HUES48 (cell line): ENCODE data around the gene PIGM.

Experiments
- H3K27ac ChIP-seq: one replicate; pipeline ENCODE4 v1.7.0; 2013; ENCODE audit warnings: low read depth, low read length, inconsistent platforms
- H3K27me3 ChIP-seq: 2 replicates; pipeline ENCODE4 v1.6.1; 2013; ENCODE audit warnings: mild to moderate bottlenecking, low read length; ENCODE audit not compliant: control insufficient read depth, insufficient read depth
- H3K36me3 ChIP-seq: 2 replicates; pipeline ENCODE4 v1.6.1; 2013; ENCODE audit warnings: low read length; ENCODE audit not compliant: control insufficient read depth, insufficient read depth
- H3K4me1 ChIP-seq: 2 replicates; pipeline ENCODE4 v1.6.1; 2013; ENCODE audit warnings: mild to moderate bottlenecking, low read length; ENCODE audit not compliant: control insufficient read depth, insufficient read depth
- H3K4me3 ChIP-seq: 2 replicates; pipeline ENCODE4 v1.5.1; 2013; ENCODE audit warnings: mild to moderate bottlenecking, low read depth, low read length
- H3K9ac ChIP-seq: 2 replicates; pipeline ENCODE4 v1.6.1; 2013; ENCODE audit warnings: mild to moderate bottlenecking, low read depth, low read length, moderate library complexity
- H3K9me3 ChIP-seq: 2 replicates; pipeline ENCODE4 v1.6.1; 2013; ENCODE audit warnings: low read length; ENCODE audit not compliant: control insufficient read depth, insufficient read depth

The PIGM gene

DNA sequence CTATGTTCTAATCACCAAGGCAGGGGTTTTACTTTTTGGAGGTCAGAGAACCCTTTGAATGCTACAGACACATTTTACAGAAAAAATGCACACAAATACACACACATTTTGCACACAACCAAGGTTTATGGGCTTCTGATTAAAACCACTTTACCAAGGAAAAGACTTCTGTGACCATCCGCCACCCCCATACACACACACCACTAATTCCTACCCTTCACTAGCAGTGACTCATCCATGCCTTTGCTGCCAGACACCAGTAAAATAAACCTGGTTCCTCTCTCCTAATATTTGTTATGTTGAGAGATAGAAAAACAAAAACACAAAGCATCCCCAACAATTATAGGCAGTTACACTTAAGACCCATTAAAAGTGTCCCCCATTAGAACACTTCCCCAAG, 12.9 kb downstream of the PIGM start:
- H3K9ac ChIP-seq = no peak overlapping the region
- H3K4me3 ChIP-seq = no peak overlapping the region
- no peaks in the 10 kb centered on the region for H3K4me1 ChIP-seq
- no peaks in the 10 kb centered on the region for H3K9me3 ChIP-seq
- no peaks in the 10 kb centered on the region for H3K36me3 ChIP-seq
- H3K27me3 ChIP-seq = no peaks in the 10 kb centered on the region
- peak overlapping the region; percentile 18 for H3K27ac ChIP-seq

DNA sequence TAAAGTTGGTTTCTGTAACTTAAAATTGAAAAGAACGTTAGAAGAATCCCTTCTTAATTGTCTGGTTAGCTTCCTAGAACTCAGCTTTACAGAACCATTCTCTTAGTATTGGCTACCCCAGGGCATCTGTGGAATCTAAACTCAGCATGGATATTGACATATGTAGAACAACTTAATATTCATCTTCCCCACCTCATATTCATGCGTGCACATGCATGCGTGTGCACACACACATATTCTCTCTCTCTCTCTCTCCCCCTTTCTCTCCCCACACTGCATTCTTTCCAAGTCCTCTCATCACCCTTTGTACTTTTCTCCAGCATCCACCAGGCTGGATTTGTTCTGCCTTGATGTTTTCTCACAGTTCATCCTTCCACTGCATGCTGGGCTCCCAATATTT, 13.4 kb downstream of the PIGM start:
- H3K4me3 ChIP-seq = no peak overlapping the region
- no peaks in the 10 kb centered on the region for H3K4me1 ChIP-seq
- H3K27ac ChIP-seq = no peak overlapping the region
- H3K9ac ChIP-seq = no peak overlapping the region
- H3K9me3 ChIP-seq = no peaks in the 10 kb centered on the region
- H3K27me3 ChIP-seq = no peaks in the 10 kb centered on the region
- no peaks in the 10 kb centered on the region for H3K36me3 ChIP-seq

DNA sequence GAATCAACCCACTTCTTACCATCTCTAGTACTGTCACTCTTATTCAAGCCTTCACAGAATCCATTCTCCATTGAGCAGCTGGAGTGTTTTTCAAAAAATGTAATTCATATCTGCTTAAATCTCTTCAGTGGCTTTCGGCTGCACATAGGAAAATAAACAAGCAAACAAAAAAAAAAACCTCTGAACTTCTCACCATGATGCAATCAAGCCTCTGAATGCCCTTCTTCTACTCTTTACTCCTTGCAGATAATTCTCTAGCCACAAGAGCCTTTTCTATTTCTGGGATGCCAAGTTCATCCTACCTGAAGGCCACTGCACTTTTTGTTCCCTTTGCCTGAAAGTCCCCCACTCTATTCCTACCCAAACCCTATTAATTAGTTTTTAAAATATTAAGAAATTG, 14.2 kb downstream of the PIGM start:
- Histone ChIP-seq H3K9ac (no peak overlapping the region), H3K27ac (no peak overlapping the region), H3K27me3 (no peaks in the 10 kb centered on the region), H3K4me3 (no peak overlapping the region), H3K36me3 (no peaks in the 10 kb centered on the region), H3K4me1 (no peaks in the 10 kb centered on the region), H3K9me3 (no peaks in the 10 kb centered on the region)

DNA sequence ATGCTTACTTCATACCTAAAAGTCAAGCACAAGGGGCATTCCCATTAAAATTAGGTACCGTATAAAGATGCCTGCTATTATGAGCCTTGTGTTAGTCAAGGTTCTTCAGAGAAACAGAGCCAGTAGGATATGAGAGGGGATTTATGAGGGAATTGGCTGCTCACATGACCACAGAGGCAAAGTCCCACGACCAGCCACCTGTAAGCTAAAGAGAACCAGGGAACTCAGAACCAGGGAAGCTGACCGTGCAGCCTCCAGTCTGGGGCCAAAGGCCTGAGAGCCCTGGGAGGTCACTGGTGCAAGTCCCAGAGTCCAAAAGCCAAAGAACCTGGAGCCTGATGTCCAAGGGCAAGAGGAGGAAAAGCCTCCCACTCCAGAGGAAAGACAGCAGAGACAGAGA, 20.0 kb downstream of the PIGM start:
- Histone ChIP-seq H3K27me3 (no peaks in the 10 kb centered on the region), H3K9ac (no peak overlapping the region), H3K4me3 (no peak overlapping the region), H3K4me1 (no peaks in the 10 kb centered on the region), H3K27ac (no peak overlapping the region), H3K36me3 (no peaks in the 10 kb centered on the region), H3K9me3 (no peaks in the 10 kb centered on the region)

DNA sequence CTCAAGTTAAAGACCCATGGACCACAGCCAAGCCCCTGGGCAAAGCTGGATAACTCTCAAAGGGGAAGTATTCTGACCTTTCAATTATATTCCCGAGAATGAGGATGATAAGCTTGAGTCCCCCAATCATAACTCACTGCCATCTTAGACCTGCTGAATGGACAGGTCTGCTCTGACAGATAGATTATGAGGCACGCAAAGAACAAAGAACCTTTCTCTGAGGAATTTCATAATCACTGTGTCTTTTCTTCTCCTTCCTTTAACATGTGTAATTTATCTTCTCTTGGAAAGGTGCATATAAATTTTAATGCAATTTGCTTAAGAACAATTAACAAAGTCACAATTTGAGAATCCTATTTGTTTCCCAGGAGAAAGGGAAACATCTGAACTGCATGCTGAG, 22.0 kb downstream of the PIGM start:
- H3K9ac ChIP-seq = no peak overlapping the region
- no peak overlapping the region for H3K4me3 ChIP-seq

DNA sequence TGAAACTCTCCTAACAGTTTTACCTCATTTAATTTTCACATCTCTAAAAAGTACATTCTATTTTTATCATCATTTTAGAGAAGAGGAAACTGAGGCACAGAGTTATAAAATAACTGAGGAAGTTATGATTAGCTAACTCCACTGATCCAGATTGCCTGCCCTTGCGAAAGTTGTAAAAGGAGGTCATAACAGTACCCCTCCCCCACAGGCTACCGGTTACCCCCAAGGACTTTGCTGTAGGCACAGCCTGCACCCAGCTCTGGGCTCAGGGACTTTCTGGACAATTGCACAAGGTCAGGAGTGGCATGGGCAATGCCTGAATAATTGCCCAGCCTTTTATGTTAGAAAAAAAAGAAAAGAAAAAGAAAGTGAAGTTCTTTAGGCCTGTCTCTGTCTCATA, 22.7 kb downstream of the PIGM start:
- H3K27ac ChIP-seq = no peak overlapping the region
- no peaks in the 10 kb centered on the region for H3K9me3 ChIP-seq
- no peak overlapping the region for H3K9ac ChIP-seq
- H3K4me1 ChIP-seq = no peaks in the 10 kb centered on the region
- H3K27me3 ChIP-seq = no peaks in the 10 kb centered on the region
- no peak overlapping the region for H3K4me3 ChIP-seq
- H3K36me3 ChIP-seq = no peaks in the 10 kb centered on the region

More for the DNA sequence above, 22.0 kb downstream of the PIGM start:
- Histone ChIP-seq H3K4me1 (no peaks in the 10 kb centered on the region), H3K27me3 (no peaks in the 10 kb centered on the region), H3K27ac (no peak overlapping the region), H3K36me3 (no peaks in the 10 kb centered on the region), H3K9me3 (no peaks in the 10 kb centered on the region)

DNA sequence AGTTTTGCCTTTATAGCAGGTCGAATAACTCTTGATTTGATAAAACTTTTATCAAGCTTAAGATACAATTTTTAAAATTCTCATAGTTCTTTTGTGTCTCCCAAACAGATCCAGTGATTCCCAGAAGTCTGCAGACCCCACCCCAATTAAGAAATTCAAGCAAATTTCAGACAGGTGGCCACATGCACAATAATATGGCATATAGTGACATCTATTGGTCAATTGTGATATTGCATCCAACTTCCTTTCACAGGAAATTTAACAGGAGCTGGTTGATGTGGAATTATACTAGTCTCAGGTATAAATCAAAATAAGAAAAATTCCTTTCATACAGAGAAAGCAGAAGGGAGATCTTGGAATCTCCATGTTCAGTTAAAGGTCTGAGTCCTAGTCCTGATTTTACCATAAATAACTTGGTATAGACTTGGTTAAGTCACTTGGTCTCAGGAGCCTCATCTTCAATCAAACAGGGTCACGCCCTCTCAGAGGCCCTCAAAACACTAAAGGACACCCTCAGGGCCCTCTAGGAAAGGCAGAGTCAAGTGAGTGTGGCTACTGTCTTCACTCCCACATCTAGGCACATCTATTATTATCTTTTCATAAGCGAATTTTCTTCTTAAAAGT, 24.1 kb downstream of the PIGM start:
- Histone ChIP-seq H3K27me3 (no peaks in the 10 kb centered on the region), H3K36me3 (no peaks in the 10 kb centered on the region), H3K4me1 (no peaks in the 10 kb centered on the region), H3K9ac (no peak overlapping the region), H3K27ac (no peak overlapping the region), H3K4me3 (no peak overlapping the region), H3K9me3 (no peaks in the 10 kb centered on the region)

DNA sequence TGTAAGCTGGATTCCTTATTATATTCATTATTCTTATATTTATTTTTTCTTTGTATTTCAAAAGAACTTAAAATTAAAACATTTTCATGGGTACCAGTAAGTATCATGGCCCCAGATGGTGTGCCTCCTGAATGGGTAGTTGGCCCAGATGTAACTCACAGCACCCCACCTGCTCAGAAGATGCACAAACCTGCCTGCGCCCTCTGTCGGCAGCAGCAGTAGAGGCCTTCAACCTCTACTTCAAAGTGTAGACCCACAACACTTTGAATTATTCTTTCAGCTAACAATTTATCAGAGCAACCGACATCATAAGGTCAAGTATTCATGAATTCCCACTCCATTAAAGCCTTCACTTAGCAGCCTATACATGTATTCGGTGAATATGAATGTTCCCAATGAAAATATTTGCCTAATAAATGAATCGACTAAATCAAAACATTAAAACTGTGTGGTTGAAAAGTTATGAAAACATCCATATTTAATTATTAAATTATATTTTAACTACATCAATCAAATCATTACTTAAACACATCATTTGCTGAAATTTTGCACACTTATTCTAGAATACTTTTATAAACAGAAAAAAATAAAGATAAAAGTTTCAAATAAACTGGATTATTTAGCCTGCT, 25.4 kb downstream of the PIGM start:
- Histone ChIP-seq H3K9me3 (no peaks in the 10 kb centered on the region), H3K27ac (no peak overlapping the region), H3K36me3 (no peaks in the 10 kb centered on the region), H3K27me3 (no peaks in the 10 kb centered on the region), H3K4me1 (no peaks in the 10 kb centered on the region), H3K4me3 (no peak overlapping the region), H3K9ac (no peak overlapping the region)

DNA sequence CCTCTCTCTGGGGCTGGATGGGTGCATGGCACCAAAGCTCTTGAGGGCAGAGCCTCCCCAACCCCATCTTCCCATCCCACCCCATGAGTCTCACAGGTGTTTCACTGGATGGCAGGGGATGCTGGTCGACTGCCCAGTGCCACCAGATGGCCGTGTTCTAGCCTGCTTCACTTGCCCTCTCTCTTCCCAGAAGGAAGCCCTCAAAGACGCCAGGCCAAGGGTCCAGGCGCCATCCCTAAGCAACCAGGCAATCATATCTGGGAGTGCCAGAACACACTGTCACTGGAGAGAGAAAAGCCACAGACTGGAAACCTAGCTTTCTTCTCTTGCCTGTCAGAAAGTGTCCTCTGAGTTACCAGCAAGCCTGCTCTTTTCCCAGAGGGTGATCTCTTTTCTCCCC, 26.7 kb downstream of the PIGM start:
- Histone ChIP-seq H3K9ac (no peak overlapping the region), H3K4me3 (no peak overlapping the region)

DNA sequence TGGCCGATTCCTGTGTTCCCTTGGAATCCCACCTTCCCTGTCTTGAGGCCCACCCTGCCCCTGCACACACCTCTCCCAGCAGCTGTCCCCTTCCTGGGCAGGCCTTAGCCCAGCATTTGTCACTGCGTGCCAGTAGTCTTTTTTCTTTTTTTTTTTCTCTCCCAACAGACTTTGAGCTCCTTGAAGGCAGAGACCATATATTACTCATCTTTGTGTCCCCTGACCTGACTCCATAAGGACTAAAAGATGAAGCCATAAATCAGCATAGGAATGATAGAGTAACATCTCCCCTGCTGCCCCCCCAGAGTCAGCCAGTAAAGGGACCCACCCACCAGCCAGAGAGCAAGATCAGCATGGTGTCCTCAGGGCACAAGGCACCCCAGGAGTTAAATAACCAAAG, 27.4 kb downstream of the PIGM start:
- H3K27me3 ChIP-seq = no peaks in the 10 kb centered on the region

More for the DNA sequence above, 26.7 kb downstream of the PIGM start:
- no peak overlapping the region for H3K27ac ChIP-seq
- no peaks in the 10 kb centered on the region for H3K36me3 ChIP-seq
- no peaks in the 10 kb centered on the region for H3K4me1 ChIP-seq
- H3K27me3 ChIP-seq = no peaks in the 10 kb centered on the region
- no peaks in the 10 kb centered on the region for H3K9me3 ChIP-seq

DNA sequence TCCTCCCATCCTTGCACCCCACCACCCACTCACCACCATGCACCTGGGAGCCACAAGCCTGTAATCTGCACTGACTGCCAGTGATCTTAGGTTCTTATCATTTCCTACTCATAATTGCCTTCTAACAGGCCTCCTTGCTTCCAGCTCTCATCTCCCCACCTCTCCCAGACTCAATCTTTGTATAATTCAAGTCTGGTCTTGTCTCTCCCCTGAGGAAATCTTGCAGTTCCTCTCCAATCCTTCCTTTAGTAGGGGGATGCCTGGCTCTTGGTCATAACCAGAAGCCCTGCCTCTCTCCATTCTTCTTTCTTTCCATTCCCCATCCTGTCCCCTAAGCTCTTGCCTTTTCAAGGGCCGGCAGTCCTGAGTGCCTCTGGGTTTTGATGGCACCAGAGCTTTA, 27.8 kb downstream of the PIGM start:
- no peak overlapping the region for H3K27ac ChIP-seq
- no peaks in the 10 kb centered on the region for H3K9me3 ChIP-seq
- no peaks in the 10 kb centered on the region for H3K27me3 ChIP-seq
- H3K4me1 ChIP-seq = no peaks in the 10 kb centered on the region
- no peaks in the 10 kb centered on the region for H3K36me3 ChIP-seq
- H3K4me3 ChIP-seq = no peak overlapping the region
- no peak overlapping the region for H3K9ac ChIP-seq

More for the DNA sequence above, 27.4 kb downstream of the PIGM start:
- no peaks in the 10 kb centered on the region for H3K4me1 ChIP-seq
- no peak overlapping the region for H3K4me3 ChIP-seq
- no peak overlapping the region for H3K9ac ChIP-seq
- H3K9me3 ChIP-seq = no peaks in the 10 kb centered on the region
- no peak overlapping the region for H3K27ac ChIP-seq
- no peaks in the 10 kb centered on the region for H3K36me3 ChIP-seq
